Nephron progenitor cell (in vitro differentiated cells): ENCODE results near the gene PTPRF.
A peak's percentile ranks its signal among the peaks of the same experiment; 100 is the strongest.

Source experiments
- DNase-seq: peaks from one replicate; pipeline ENCODE4 v3.0.0; 2021
- H3K27ac Mint-ChIP-seq: 2 replicates; pipeline ENCODE4 v1.8.0; 2021; ENCODE audit warnings: mild to moderate bottlenecking, moderate library complexity, mixed read lengths
- H3K27me3 Mint-ChIP-seq: 2 replicates; pipeline ENCODE4 v1.8.0; 2021; ENCODE audit warnings: mild to moderate bottlenecking, low read depth, mixed read lengths; ENCODE audit not compliant: poor library complexity
- H3K36me3 Mint-ChIP-seq: 2 replicates; pipeline ENCODE4 v1.8.0; 2021; ENCODE audit warnings: low read depth, mixed read lengths
- H3K4me1 Mint-ChIP-seq: 2 replicates; pipeline ENCODE4 v1.8.0; 2021; ENCODE audit warnings: mixed read lengths
- H3K4me3 Mint-ChIP-seq: 2 replicates; pipeline ENCODE4 v1.8.0; 2021; ENCODE audit warnings: mild to moderate bottlenecking, moderate library complexity, mixed read lengths
- H3K9me3 Mint-ChIP-seq: 2 replicates; pipeline ENCODE4 v1.8.0; 2021; ENCODE audit warnings: mild to moderate bottlenecking, moderate library complexity, mixed read lengths
- TF ChIP-seq, protein P1 (sequence below): fragments of 200-600 bp; sonication (generic); IDR thresholded peaks from 2 replicates; pipeline ENCODE4 v1.5.0; 2021; ENCODE audit warnings: antibody characterized with exemption

PTPRF gene

DNA sequence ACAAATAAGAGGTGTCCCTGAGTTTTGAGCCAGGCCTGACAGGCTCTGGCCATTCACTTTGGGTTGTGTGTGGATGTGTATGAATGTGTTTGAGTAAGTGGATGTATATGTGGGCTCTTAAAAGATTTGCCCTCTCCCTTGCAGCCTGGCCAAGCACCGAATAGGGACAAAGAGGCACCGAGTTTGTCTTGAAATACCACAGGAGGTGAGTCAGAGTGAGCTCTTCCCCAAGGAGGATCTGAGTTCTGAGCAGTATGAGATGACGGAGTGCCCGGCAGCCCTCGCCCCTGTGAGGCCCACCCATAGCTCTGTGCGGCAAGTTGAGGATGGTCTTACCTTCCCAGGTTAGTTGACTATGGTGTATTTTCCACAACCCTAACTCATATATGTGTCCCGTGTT, 138.3 kb downstream of the PTPRF start:
- TF ChIP-seq, protein P1, sequence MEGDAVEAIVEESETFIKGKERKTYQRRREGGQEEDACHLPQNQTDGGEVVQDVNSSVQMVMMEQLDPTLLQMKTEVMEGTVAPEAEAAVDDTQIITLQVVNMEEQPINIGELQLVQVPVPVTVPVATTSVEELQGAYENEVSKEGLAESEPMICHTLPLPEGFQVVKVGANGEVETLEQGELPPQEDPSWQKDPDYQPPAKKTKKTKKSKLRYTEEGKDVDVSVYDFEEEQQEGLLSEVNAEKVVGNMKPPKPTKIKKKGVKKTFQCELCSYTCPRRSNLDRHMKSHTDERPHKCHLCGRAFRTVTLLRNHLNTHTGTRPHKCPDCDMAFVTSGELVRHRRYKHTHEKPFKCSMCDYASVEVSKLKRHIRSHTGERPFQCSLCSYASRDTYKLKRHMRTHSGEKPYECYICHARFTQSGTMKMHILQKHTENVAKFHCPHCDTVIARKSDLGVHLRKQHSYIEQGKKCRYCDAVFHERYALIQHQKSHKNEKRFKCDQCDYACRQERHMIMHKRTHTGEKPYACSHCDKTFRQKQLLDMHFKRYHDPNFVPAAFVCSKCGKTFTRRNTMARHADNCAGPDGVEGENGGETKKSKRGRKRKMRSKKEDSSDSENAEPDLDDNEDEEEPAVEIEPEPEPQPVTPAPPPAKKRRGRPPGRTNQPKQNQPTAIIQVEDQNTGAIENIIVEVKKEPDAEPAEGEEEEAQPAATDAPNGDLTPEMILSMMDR = no peak
- Mint-ChIP-seq H3K27ac (peak overlapping the region; percentile 17), H3K27me3 (no peaks in the 10 kb centered on the region), H3K4me3 (no peak overlapping the region), H3K9me3 (no peaks in the 10 kb centered on the region), H3K36me3 (peaks cover 89% of the 10 kb centered on the region), H3K4me1 (peaks cover 15% of the 10 kb centered on the region)
- no peak for DNase-seq

DNA sequence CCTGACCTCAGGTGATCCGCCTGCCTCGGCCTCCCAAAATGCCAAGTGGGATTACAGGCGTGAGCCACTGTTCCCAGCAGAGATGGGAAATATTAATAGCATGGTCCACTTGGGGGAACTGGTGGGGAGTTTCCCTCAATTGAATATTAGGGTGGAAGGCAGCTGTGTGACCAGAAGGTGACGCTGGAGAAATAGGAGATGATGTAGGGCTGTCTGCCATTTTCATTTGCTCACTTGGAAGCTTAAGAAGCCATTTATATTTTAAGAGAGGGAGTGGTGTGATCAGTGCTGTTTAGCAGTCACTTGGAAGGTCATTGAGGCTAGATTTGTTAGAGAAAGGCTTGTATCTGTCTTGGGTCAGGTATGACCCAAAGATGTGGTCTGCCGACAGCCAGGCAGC, 139.2 kb downstream of the PTPRF start:
- H3K9me3 Mint-ChIP-seq = no peaks in the 10 kb centered on the region
- H3K27ac Mint-ChIP-seq = no peak overlapping the region
- DNase-seq = no peak
- peaks cover 87% of the 10 kb centered on the region for H3K36me3 Mint-ChIP-seq
- TF ChIP-seq, protein P1 = no peak
- peaks cover 15% of the 10 kb centered on the region for H3K4me1 Mint-ChIP-seq
- H3K27me3 Mint-ChIP-seq = no peaks in the 10 kb centered on the region
- H3K4me3 Mint-ChIP-seq = no peak overlapping the region

DNA sequence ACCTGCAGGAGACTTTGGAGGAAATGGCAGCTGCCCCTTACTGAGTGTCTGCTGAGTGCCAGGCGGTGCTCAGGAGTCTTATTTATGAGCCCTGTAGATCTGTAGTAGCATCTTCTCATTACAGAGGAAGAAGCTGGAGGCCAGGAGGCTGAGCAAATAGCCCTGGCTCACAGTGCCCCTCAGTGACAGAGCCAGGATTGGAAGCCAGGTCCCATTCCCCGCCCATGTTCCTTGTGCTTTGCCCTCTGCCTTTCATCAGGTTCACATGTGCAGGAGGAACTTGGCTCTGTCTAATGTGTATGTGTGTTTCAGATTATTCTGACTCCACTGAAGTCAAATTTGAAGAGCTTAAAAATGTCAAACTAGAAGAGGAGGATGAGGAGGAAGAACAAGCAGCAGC, 140.5 kb downstream of the PTPRF start:
- Mint-ChIP-seq H3K9me3 (no peaks in the 10 kb centered on the region), H3K4me3 (no peak overlapping the region), H3K27ac (peak overlapping the region; percentile 45), H3K27me3 (no peaks in the 10 kb centered on the region), H3K36me3 (peaks cover 82% of the 10 kb centered on the region), H3K4me1 (peaks cover 10% of the 10 kb centered on the region)
- DNase-seq = no peak
- TF ChIP-seq, protein P1 = no peak

DNA sequence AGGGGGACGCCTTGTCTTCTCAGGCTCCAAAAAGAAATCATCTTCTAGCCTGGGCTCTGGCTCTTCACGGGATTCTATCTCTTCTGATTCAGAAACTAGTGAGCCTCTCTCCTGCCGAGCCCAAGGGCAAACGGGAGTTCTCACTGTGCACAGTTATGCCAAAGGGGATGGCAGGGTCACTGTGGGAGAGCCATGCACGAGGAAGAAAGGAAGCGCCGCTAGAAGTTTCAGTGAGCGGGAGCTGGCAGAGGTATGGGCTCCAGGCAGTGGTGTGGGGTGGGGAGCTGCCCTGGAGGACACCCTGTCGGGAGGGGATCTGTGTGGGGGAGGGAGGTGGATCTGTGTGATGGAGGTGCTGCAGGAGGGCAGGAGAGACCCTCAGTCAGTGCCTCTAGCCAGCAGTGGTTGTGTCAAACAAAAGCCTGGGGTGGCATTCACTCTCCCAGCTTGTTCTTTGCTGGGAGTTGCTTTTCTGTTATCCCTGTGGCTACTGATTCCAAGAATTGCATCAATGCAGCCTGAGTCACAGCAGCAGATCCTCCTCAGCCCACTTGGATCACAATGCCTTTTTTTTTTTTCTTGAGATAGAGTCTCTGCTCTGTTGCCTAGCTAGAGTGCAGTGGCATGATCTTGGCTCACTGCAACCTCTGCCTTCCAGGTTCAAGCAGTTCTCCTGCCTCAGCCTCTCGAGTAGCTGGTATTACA, 141.1 kb downstream of the PTPRF start:
- Mint-ChIP-seq H3K9me3 (no peaks in the 10 kb centered on the region), H3K4me3 (no peak overlapping the region), H3K27ac (peak overlapping the region; percentile 39), H3K27me3 (no peaks in the 10 kb centered on the region), H3K36me3 (peaks cover 77% of the 10 kb centered on the region), H3K4me1 (peaks cover 6% of the 10 kb centered on the region)
- TF ChIP-seq, protein P1 = no peak
- no peak for DNase-seq

DNA sequence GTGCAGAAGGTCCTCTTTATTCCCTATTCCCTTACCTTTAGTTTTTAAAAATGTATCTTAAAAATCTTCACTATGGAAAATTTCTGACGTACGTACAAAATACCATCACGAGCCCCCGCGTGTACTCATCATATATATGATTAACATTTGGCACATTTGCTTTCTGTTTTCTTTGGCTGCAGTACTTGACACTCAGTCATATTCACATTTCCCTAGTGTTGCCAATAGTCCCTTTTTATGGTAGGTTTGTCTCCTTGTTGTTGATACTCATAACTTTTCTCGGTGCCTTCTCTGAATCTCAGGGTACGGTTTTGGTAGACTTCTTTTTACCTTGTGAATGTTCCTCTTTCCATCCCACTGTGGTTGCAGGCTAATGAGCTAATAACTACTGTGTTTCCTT, 142.6 kb downstream of the PTPRF start:
- TF ChIP-seq, protein P1 = no peak

More for the DNA sequence above, 142.6 kb downstream of the PTPRF start:
- Mint-ChIP-seq H3K36me3 (peaks cover 73% of the 10 kb centered on the region), H3K4me3 (no peak overlapping the region), H3K27me3 (no peaks in the 10 kb centered on the region), H3K9me3 (no peaks in the 10 kb centered on the region), H3K4me1 (no peaks in the 10 kb centered on the region), H3K27ac (no peak overlapping the region)
- no peak for DNase-seq
